IMR-90 (cell line): ENCODE measurements around the gene EXOC6. TPM values are rescaled to one million over a fixed set of nuclear protein-coding genes. Genes with fewer than 3 reads are reported as not detected.

Source experiments
- ATAC-seq: fragments of 200-7000 bp; cut with Tn5 transposase; 2 replicates; pipeline ENCODE4 v1.9.1; 2020; ENCODE audit warnings: low read depth, mild to moderate bottlenecking, moderate library complexity
- BruUV-seq: library from RNA; stranded (reverse); fragments of 400-500 nt; replicated peaks from 2 replicates; lab custom pipeline; 2021; lab: Mats Ljungman, UMichigan
- CTCF ChIA-PET: fragments of 300-600 bp; formaldehyde crosslinking; extraction: SDS; loops from one replicate; lab custom pipeline; 2021; ENCODE audit warnings: antibody characterized with exemption; lab: Yijun Ruan, JAX
- POLR2A ChIA-PET: fragments of 300-600 bp; sonication (Branson Sonifier 250); formaldehyde crosslinking; loops from one replicate; lab custom pipeline; 2022; ENCODE audit warnings: antibody characterized with exemption; ENCODE audit not compliant: unreplicated experiment; lab: Charles Lee
- DNase-seq: peaks from one replicate; pipeline ENCODE4 v3.0.0; 2013
- H2AFZ ChIP-seq: replicated peaks from 2 replicates; pipeline ENCODE3; 2013; ENCODE audit warnings: low read length, mild to moderate bottlenecking; ENCODE audit not compliant: poor library complexity
- H2AK5ac ChIP-seq: 2 replicates; pipeline ENCODE4 v1.6.1; 2013; ENCODE audit warnings: low read depth, low read length, inconsistent platforms
- H2AK9ac ChIP-seq: replicated peaks from 2 replicates; pipeline ENCODE3; 2013; ENCODE audit warnings: mild to moderate bottlenecking, low read depth, low read length, moderate library complexity; ENCODE audit not compliant: poor library complexity
- H2BK120ac ChIP-seq: 2 replicates; pipeline ENCODE4 v1.6.1; 2013; ENCODE audit warnings: low read depth, low read length, inconsistent platforms
- H2BK15ac ChIP-seq: 3 replicates; pipeline ENCODE4 v1.6.1; 2013; ENCODE audit warnings: low read depth, low read length, inconsistent platforms
- H2BK20ac ChIP-seq: 2 replicates; pipeline ENCODE4 v1.6.1; 2013; ENCODE audit warnings: low read depth, mild to moderate bottlenecking, inconsistent platforms, low read length, moderate library complexity
- H2BK5ac ChIP-seq: 2 replicates; pipeline ENCODE4 v1.6.1; 2013; ENCODE audit warnings: mild to moderate bottlenecking, low read depth, low read length, inconsistent platforms; ENCODE audit not compliant: poor library complexity, severe bottlenecking
- H3K14ac ChIP-seq: replicated peaks from 2 replicates; pipeline ENCODE4 v1.6.1; 2013; ENCODE audit warnings: low read depth, low read length, inconsistent platforms
- H3K18ac ChIP-seq: 2 replicates; pipeline ENCODE4 v1.6.1; 2013; ENCODE audit warnings: low read depth, low read length, control low read depth
- H3K23ac ChIP-seq: 2 replicates; pipeline ENCODE4 v1.6.1; 2013; ENCODE audit warnings: low read depth, low read length, inconsistent platforms
- H3K27ac ChIP-seq: 2 replicates; pipeline ENCODE4 v1.5.1; 2013; ENCODE audit warnings: mild to moderate bottlenecking, control low read depth, low read length; ENCODE audit not compliant: insufficient read depth
- H3K27me3 ChIP-seq: 2 replicates; pipeline ENCODE4 v1.6.1; 2013; ENCODE audit warnings: low read length; ENCODE audit not compliant: control insufficient read depth, insufficient read depth
- H3K36me3 ChIP-seq: 2 replicates; pipeline ENCODE4 v1.6.1; 2013; ENCODE audit warnings: low read length, mixed read lengths; ENCODE audit not compliant: control insufficient read depth, insufficient read depth
- H3K4ac ChIP-seq: 2 replicates; pipeline ENCODE4 v1.6.1; 2013; ENCODE audit warnings: low read depth, low read length, inconsistent platforms
- H3K4me1 ChIP-seq: 2 replicates; pipeline ENCODE4 v1.6.1; 2013; ENCODE audit warnings: low read length, mixed read lengths; ENCODE audit not compliant: control insufficient read depth, insufficient read depth
- H3K4me2 ChIP-seq: 2 replicates; pipeline ENCODE4 v1.6.1; 2013; ENCODE audit warnings: low read depth, mild to moderate bottlenecking, control low read depth, low read length, moderate library complexity
- H3K4me3 ChIP-seq: 2 replicates; pipeline ENCODE4 v1.5.1; 2013; ENCODE audit warnings: low read depth, mild to moderate bottlenecking, control low read depth, low read length, moderate library complexity; ENCODE audit not compliant: insufficient read depth
- H3K56ac ChIP-seq: 2 replicates; pipeline ENCODE4 v1.6.1; 2013; ENCODE audit warnings: low read length, inconsistent platforms; ENCODE audit not compliant: insufficient read depth; ENCODE audit errors: extremely low read depth
- H3K79me1 ChIP-seq, 2 experiments: 2 replicates each; pipeline ENCODE4 v1.6.1; 2013; ENCODE audit warnings: low read length in 2 of 2, inconsistent platforms in 1 of 2, low read depth in 1 of 2
- H3K9ac ChIP-seq: 2 replicates; pipeline ENCODE4 v1.6.1; 2013; ENCODE audit warnings: low read depth, low read length, control low read depth
- H3K9me1 ChIP-seq: 2 replicates; pipeline ENCODE4 v1.6.1; 2013; ENCODE audit warnings: low read length, inconsistent platforms; ENCODE audit not compliant: insufficient read depth
- H3K9me3 ChIP-seq: 2 replicates; pipeline ENCODE4 v1.6.1; 2013; ENCODE audit warnings: low read length; ENCODE audit not compliant: control insufficient read depth, insufficient read depth
- H4K20me1 ChIP-seq: 2 replicates; pipeline ENCODE4 v1.6.1; 2013; ENCODE audit warnings: low read length, inconsistent platforms; ENCODE audit not compliant: insufficient read depth
- H4K5ac ChIP-seq: 2 replicates; pipeline ENCODE4 v1.6.1; 2013; ENCODE audit warnings: mild to moderate bottlenecking, low read depth, low read length, control low read depth
- H4K8ac ChIP-seq, 2 experiments: 2 replicates each; pipeline ENCODE4 v1.6.1; 2013; ENCODE audit warnings: low read depth in 2 of 2, low read length in 2 of 2, control low read depth in 1 of 2, inconsistent platforms in 1 of 2
- H4K91ac ChIP-seq: 2 replicates; pipeline ENCODE4 v1.6.1; 2013; ENCODE audit warnings: low read depth, low read length, inconsistent platforms; ENCODE audit not compliant: insufficient read depth
- CHD1 ChIP-seq: IDR thresholded peaks from 2 replicates; pipeline ENCODE4 v1.6.1; 2012; ENCODE audit warnings: low read depth, low read length, improper control_type of control experiment
- MAZ ChIP-seq: IDR thresholded peaks from 2 replicates; pipeline ENCODE4 v1.6.1; 2012; ENCODE audit warnings: low read depth, mild to moderate bottlenecking, low read length, improper control_type of control experiment, moderate library complexity, borderline replicate concordance
- NFE2L2 ChIP-seq: fragments of 150-350 bp; IDR thresholded peaks from 2 replicates; pipeline ENCODE4 v1.6.1; 2016; ENCODE audit warnings: low read depth, mild to moderate bottlenecking, low read length
- POLR2A ChIP-seq: IDR thresholded peaks from 2 replicates; pipeline ENCODE4 v1.6.1; 2012; ENCODE audit warnings: mild to moderate bottlenecking, low read depth, low read length
- RFX5 ChIP-seq: IDR thresholded peaks from 2 replicates; pipeline ENCODE4 v1.8.0; 2012; ENCODE audit warnings: low read depth, mild to moderate bottlenecking, low read length, moderate library complexity
- WGBS, 2 experiments: methylation state at CpG; one replicate each; pipeline versions ENCODE4 v1.1.5 to v1.1.7; 2013; ENCODE audit warnings: missing lambda C conversion rate in 2 of 2; ENCODE audit not compliant: insufficient read length in 1 of 2; ENCODE audit errors: extremely low coverage in 2 of 2; 5-methylcytosine and 5-hydroxymethylcytosine counted together
- dilution Hi-C: fragments of 300-500 bp; cut with HindIII; formaldehyde crosslinking; loops from one replicate; pipeline ENCODE4 v1.14.3; 2018; ENCODE audit warnings: low sequenced_read_pairs; ENCODE audit not compliant: unreplicated experiment
- in situ Hi-C: fragments of 300-500 bp; cut with MboI; formaldehyde crosslinking; loops from 3 replicates; pipeline ENCODE4 v1.14.3; 2019; ENCODE audit warnings: low sequenced_read_pairs, inconsistent platforms, mixed read lengths
- intact Hi-C: fragments of 100-400 bp; cut with micrococcal nuclease; formaldehyde crosslinking; loops from 2 replicates; pipeline ENCODE4 v1.10.0; 2022
- polyA plus RNA-seq, 3 experiments: library from polyadenylated mRNA; depleted of rRNA; stranded (reverse); fragments of >200 nt; gene quantifications; 2 replicates each; pipeline ENCODE4 v1.2.3, GENCODE V29; 2012; ENCODE audit warnings: low replicate concordance in 1 of 3
- total RNA-seq: library from RNA; depleted of rRNA; stranded (reverse); fragments of >200 nt; gene quantifications from 2 replicates; pipeline ENCODE4 v1.2.3, GENCODE V29; 2012
- TF ChIP-seq, protein P1 (sequence below): fragments of 150-350 bp; IDR thresholded peaks from 2 replicates; pipeline ENCODE4 v1.6.1; 2016; ENCODE audit warnings: low read depth, mild to moderate bottlenecking, low read length, moderate library complexity, borderline replicate concordance
- TF ChIP-seq, protein P2 (sequence below): fragments of 150-350 bp; IDR thresholded peaks from 2 replicates; pipeline ENCODE4 v1.6.1; 2017; ENCODE audit warnings: mild to moderate bottlenecking, antibody characterized with exemption, low read length, low read depth

Gene EXOC6
- total and polyA plus RNA-seq, 2 of the 4 experiments (the other 2 are of a cell fraction) = 4.5 to 11.5 TPM

DNA sequence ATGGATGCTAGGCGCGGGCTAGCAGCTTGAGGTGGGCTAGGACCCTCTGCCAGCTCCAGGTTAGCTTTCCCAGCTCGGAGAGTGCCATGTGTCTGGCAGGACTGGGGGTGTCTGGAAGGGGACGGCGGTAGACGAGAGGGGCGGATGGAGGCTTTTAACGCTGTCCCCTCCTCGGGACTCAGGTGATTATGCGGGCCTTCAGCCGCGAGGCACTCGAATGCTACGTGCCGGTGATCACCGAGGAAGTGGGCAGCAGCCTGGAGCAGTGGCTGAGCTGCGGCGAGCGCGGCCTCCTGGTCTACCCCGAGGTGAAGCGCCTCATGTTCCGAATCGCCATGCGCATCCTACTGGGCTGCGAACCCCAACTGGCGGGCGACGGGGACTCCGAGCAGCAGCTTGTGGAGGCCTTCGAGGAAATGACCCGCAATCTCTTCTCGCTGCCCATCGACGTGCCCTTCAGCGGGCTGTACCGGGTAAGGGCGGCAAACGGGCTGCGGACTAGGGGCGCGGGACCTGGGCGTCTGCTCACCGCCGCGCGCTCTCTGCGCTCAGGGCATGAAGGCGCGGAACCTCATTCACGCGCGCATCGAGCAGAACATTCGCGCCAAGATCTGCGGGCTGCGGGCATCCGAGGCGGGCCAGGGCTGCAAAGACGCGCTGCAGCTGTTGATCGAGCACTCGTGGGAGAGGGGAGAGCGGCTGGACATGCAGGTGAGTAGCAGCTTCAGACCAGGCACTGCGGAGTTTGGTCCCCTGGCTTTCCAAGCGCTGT, 226.5 kb downstream of the EXOC6 start:
- in situ Hi-C loops = no loop called here
- no peaks in the 10 kb centered on the region for H3K36me3 ChIP-seq
- ChIA-PET CTCF (no interaction called here), POLR2A (no interaction called here)
- no peaks in the 10 kb centered on the region for H3K9me3 ChIP-seq
- H4K91ac ChIP-seq = no peak overlapping the region
- H3K27me3 ChIP-seq = peaks cover 76% of the 10 kb centered on the region
- no peak overlapping the region for H2BK20ac ChIP-seq
- no peak overlapping the region for H3K14ac ChIP-seq
- BruUV-seq = no TSS peak
- TF ChIP-seq NFE2L2 (no peak), RFX5 (no peak), POLR2A (no peak), CHD1 (no peak), MAZ (no peak)
- TF ChIP-seq, protein P1, sequence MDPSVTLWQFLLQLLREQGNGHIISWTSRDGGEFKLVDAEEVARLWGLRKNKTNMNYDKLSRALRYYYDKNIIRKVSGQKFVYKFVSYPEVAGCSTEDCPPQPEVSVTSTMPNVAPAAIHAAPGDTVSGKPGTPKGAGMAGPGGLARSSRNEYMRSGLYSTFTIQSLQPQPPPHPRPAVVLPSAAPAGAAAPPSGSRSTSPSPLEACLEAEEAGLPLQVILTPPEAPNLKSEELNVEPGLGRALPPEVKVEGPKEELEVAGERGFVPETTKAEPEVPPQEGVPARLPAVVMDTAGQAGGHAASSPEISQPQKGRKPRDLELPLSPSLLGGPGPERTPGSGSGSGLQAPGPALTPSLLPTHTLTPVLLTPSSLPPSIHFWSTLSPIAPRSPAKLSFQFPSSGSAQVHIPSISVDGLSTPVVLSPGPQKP = no peak
- TF ChIP-seq, protein P2, sequence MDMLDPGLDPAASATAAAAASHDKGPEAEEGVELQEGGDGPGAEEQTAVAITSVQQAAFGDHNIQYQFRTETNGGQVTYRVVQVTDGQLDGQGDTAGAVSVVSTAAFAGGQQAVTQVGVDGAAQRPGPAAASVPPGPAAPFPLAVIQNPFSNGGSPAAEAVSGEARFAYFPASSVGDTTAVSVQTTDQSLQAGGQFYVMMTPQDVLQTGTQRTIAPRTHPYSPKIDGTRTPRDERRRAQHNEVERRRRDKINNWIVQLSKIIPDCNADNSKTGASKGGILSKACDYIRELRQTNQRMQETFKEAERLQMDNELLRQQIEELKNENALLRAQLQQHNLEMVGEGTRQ = no peak
- peak overlapping the region; percentile 33; the same call in 1 of the 2 replicates for H3K4me2 ChIP-seq
- H3K4me1 ChIP-seq = peaks cover 6% of the 10 kb centered on the region; the same call in 1 of the 2 replicates
- no peak overlapping the region for H3K9ac ChIP-seq
- no peaks in the 10 kb centered on the region for H3K79me1 ChIP-seq
- H2BK15ac ChIP-seq = no peak overlapping the region
- H2AK5ac ChIP-seq = no peak overlapping the region
- H2BK5ac ChIP-seq = no peak overlapping the region
- no peak overlapping the region for H3K4ac ChIP-seq
- H3K27ac ChIP-seq = no peak overlapping the region
- no peaks in the 10 kb centered on the region for H3K9me1 ChIP-seq
- no peak overlapping the region for H2AK9ac ChIP-seq
- no peak overlapping the region for H3K4me3 ChIP-seq
- peaks cover 14% of the 10 kb centered on the region; the same call in 1 of the 2 replicates for H4K20me1 ChIP-seq
- H2AFZ ChIP-seq = peak overlapping the region; percentile 67
- no peak overlapping the region; the same call in 1 of the 2 replicates for H3K23ac ChIP-seq
- intact Hi-C loops = loop anchor here (5.0 kb wide), 1 partner anchor 67 kb away; no protein-coding TSS in a partner anchor
- dilution Hi-C loops = no loop called here
- no peak for ATAC-seq
- H4K5ac ChIP-seq = no peak overlapping the region
- DNase-seq = no peak
- no peak overlapping the region for H4K8ac ChIP-seq
- H3K18ac ChIP-seq = no peak overlapping the region
- H3K56ac ChIP-seq = no peak overlapping the region
- 4% methylated on average over 37 of the region's 67 CpGs; no CpG with 5 or more reads in 1 of the 2 experiments for WGBS, 2 experiments
- no peak overlapping the region for H2BK120ac ChIP-seq
